HCT116 (cell line): ENCODE data around the gene EIF4G3.

Source experiments
- CEBPB ChIP-seq: IDR thresholded peaks from 2 replicates; pipeline ENCODE4 v1.6.1; 2012; ENCODE audit warnings: low read depth
- CTCF ChIP-seq, 3 experiments: fragments of 200-600 bp in 1 of 3; sonication (generic) in 1 of 3; IDR thresholded peaks in 2 of 3; conservative IDR thresholded peaks in 1 of 3; 2 replicates each; pipeline ENCODE4 v1.5.1; 2012 to 2017; ENCODE audit warnings: low read depth in 2 of 3, low read length in 2 of 3, antibody characterized with exemption in 1 of 3, borderline replicate concordance in 1 of 3, control low read depth in 1 of 3, mild to moderate bottlenecking in 1 of 3, mixed read lengths in 1 of 3, mixed run types in 1 of 3, moderate library complexity in 1 of 3; ENCODE audit not compliant: insufficient read depth in 1 of 3
- JUND ChIP-seq: IDR thresholded peaks from 2 replicates; pipeline ENCODE4 v1.6.1; 2012
- POLR2A ChIP-seq: IDR thresholded peaks from 2 replicates; pipeline ENCODE4 v1.7.0; 2011; ENCODE audit warnings: borderline replicate concordance; ENCODE audit not compliant: insufficient read depth, insufficient read length; ENCODE audit errors: extremely low read depth

DNA sequence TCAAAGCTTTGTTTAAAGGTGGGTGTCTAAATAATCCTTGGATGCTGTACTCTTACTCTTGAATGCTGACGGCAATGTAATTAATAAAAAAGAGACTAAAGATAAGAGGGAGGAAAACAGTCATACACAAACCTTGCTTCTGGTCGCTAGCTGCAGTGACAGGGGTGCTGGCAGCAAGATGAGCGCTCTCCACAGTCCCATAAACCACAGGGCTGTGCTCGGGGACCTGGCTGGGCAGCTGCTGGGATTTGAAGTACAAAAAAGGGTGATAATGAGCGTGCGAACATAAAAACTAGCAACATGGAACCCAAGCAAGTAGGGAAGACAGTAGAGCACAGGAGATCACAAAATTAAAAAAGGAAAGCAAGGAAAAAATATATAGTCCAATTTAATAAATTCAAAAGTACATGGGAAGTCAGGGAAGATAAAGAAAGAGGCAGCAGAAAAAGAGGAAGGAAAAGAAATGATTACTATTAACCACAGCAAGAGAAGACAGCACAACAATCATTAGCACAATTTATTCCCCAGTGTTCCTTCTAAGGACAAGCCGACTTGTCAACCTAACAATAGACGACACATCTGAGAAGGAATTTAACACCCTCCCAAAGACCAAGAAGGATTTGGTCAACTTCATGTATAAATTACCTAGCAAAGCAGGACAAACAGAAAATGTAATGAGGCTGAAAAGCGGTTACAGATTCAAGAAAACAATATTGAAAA is 226.7 kb downstream of the EIF4G3 start:
- TF ChIP-seq CTCF (IDR thresholded peaks at IDR 0.05 in 2 of 3, conservative IDR thresholded peaks at IDR 0.05 in 1 of 3; ENCODE audit: borderline replicate concordance in 1 of 3, insufficient read depth in 1 of 3, low read depth in 2 of 3, low read length in 2 of 3) (no peak), POLR2A (no peak), JUND (no peak), CEBPB (no peak)
